Measurements from ENCODE around the gene WDR86.

Gene WDR86

GRCh38 chr7:151391358-151391730, 18.5 kb downstream of the WDR86 start:
- TF ChIP-seq CTCF (IDR thresholded peaks at IDR 0.05), result no peak
- Histone ChIP-seq H3K4me1 (peaks cover 31% of the 10 kb centered on the region), H3K27me3 (ENCODE audit: control insufficient read depth, insufficient read depth, low read length) (no peaks in the 10 kb centered on the region), H3K79me2 (peaks cover 14% of the 10 kb centered on the region), H3K27ac (no peak overlapping the region), H3K9me3 (ENCODE audit: control insufficient read depth, low read length) (no peaks in the 10 kb centered on the region), H3K4me3 (ENCODE audit: low read depth, low read length) (no peak overlapping the region), H3K9ac (no peak overlapping the region), H3K4me2 (ENCODE audit: low read length) (no peak overlapping the region), H2AFZ (no peak overlapping the region), H3K36me3 (ENCODE audit: control insufficient read depth, insufficient read depth, low read length) (no peaks in the 10 kb centered on the region)

GRCh38 chr7:151390598-151391357, 19.1 kb downstream of the WDR86 start:
- H3K36me3 ChIP-seq (ENCODE audit: control insufficient read depth, insufficient read depth, low read length), result no peaks in the 10 kb centered on the region
- H3K4me3 ChIP-seq (ENCODE audit: low read depth, low read length), result no peak overlapping the region
- H3K27ac ChIP-seq, result no peak overlapping the region
- no peak overlapping the region for H3K4me2 ChIP-seq (ENCODE audit: low read length)
- H3K79me2 ChIP-seq, result peaks cover 8% of the 10 kb centered on the region
- H3K9ac ChIP-seq, result no peak overlapping the region
- no peak overlapping the region for H2AFZ ChIP-seq
- no peak for TF ChIP-seq CTCF (IDR thresholded peaks at IDR 0.05)
- H3K4me1 ChIP-seq, result peaks cover 37% of the 10 kb centered on the region
- no peaks in the 10 kb centered on the region for H3K9me3 ChIP-seq (ENCODE audit: control insufficient read depth, low read length)
- H3K27me3 ChIP-seq (ENCODE audit: control insufficient read depth, insufficient read depth, low read length), result no peaks in the 10 kb centered on the region

GRCh38 chr7:151389768-151390597, 19.9 kb downstream of the WDR86 start:
- no peak overlapping the region for H3K4me3 ChIP-seq (ENCODE audit: low read depth, low read length)
- H3K79me2 ChIP-seq, result peaks cover 8% of the 10 kb centered on the region
- H3K27me3 ChIP-seq (ENCODE audit: control insufficient read depth, insufficient read depth, low read length), result no peaks in the 10 kb centered on the region
- H3K9me3 ChIP-seq (ENCODE audit: control insufficient read depth, low read length), result no peaks in the 10 kb centered on the region
- peaks cover 38% of the 10 kb centered on the region for H3K4me1 ChIP-seq
- no peak overlapping the region for H3K9ac ChIP-seq
- no peak for TF ChIP-seq CTCF (IDR thresholded peaks at IDR 0.05)
- H3K36me3 ChIP-seq (ENCODE audit: control insufficient read depth, insufficient read depth, low read length), result no peaks in the 10 kb centered on the region
- no peak overlapping the region for H3K27ac ChIP-seq
- no peak overlapping the region for H3K4me2 ChIP-seq (ENCODE audit: low read length)
- no peak overlapping the region for H2AFZ ChIP-seq

- Histone ChIP-seq H3K9ac (no peak overlapping the region), H3K9me3 (ENCODE audit: control insufficient read depth, low read length) (no peaks in the 10 kb centered on the region), H3K4me3 (ENCODE audit: low read depth, low read length) (no peak overlapping the region), H3K4me2 (ENCODE audit: low read length) (no peak overlapping the region), H3K4me1 (peaks cover 40% of the 10 kb centered on the region), H3K27me3 (ENCODE audit: control insufficient read depth, insufficient read depth, low read length) (no peaks in the 10 kb centered on the region), H3K79me2 (peaks cover 6% of the 10 kb centered on the region), H3K27ac (no peak overlapping the region), H3K36me3 (ENCODE audit: control insufficient read depth, insufficient read depth, low read length) (no peaks in the 10 kb centered on the region), H2AFZ (no peak overlapping the region)
- TF ChIP-seq CTCF (IDR thresholded peaks at IDR 0.05), result no peak
These were observed 20.6 kb downstream of the WDR86 start for GRCh38 chr7:151389096-151389767.

Measured in parathyroid adenoma (tissue), 2 donors.